ENCODE results near the gene EFNA5. TPM values are rescaled to one million over a fixed set of nuclear protein-coding genes. Genes with fewer than 3 reads are reported as not detected.

EFNA5 gene
- total RNA-seq, 6 experiments from 2014 or later: 0.26 TPM; not detected in 5

GRCh38 chr5:107363768-107364167 lies 307.0 kb downstream of the EFNA5 start:
- no peak for DNase-seq
- Mint-ChIP-seq H3K4me3 (no peak overlapping the region), H3K27ac (no peak overlapping the region), H3K27me3 (ENCODE audit: insufficient read depth) (no peaks in the 10 kb centered on the region; the same call in 1 of the 2 replicates), H3K36me3 (ENCODE audit: low read depth) (no peaks in the 10 kb centered on the region), H3K4me1 (ENCODE audit: low read depth) (no peaks in the 10 kb centered on the region), H3K9me3 (peaks cover 9% of the 10 kb centered on the region; the same call in 1 of the 2 replicates)
- no peak for TF ChIP-seq CTCF (IDR thresholded peaks at IDR 0.05)

- H3K36me3 Mint-ChIP-seq (ENCODE audit: low read depth): no peaks in the 10 kb centered on the region
- no peak for TF ChIP-seq CTCF (IDR thresholded peaks at IDR 0.05)
- no peak overlapping the region for H3K27ac Mint-ChIP-seq
- no peak for DNase-seq
- H3K4me3 Mint-ChIP-seq: no peak overlapping the region
- H3K9me3 Mint-ChIP-seq: peaks cover 9% of the 10 kb centered on the region; the same call in 1 of the 2 replicates
- H3K4me1 Mint-ChIP-seq (ENCODE audit: low read depth): no peaks in the 10 kb centered on the region
- H3K27me3 Mint-ChIP-seq (ENCODE audit: insufficient read depth): no peaks in the 10 kb centered on the region; the same call in 1 of the 2 replicates
Measured at GRCh38 chr5:107361945-107362344, 308.8 kb downstream of the EFNA5 start.

GRCh38 chr5:107359916-107360234 lies 310.9 kb downstream of the EFNA5 start:
- H3K4me1 Mint-ChIP-seq (ENCODE audit: low read depth): no peaks in the 10 kb centered on the region
- no peak for DNase-seq
- H3K36me3 Mint-ChIP-seq (ENCODE audit: low read depth): no peaks in the 10 kb centered on the region
- no peak overlapping the region for H3K27ac Mint-ChIP-seq
- H3K9me3 Mint-ChIP-seq: 0 out of 2 replicates have a peak, but pooled peaks cover 4% of the 10 kb centered on the region
- TF ChIP-seq CTCF (IDR thresholded peaks at IDR 0.05): no peak
- no peak overlapping the region for H3K4me3 Mint-ChIP-seq
- no peaks in the 10 kb centered on the region for H3K27me3 Mint-ChIP-seq (ENCODE audit: insufficient read depth)

GRCh38 chr5:107359033-107359915 lies 311.5 kb downstream of the EFNA5 start:
- H3K9me3 Mint-ChIP-seq: 0 out of 2 replicates have a peak, but pooled peaks cover 4% of the 10 kb centered on the region
- no peaks in the 10 kb centered on the region for H3K4me1 Mint-ChIP-seq (ENCODE audit: low read depth)
- H3K27me3 Mint-ChIP-seq (ENCODE audit: insufficient read depth): no peaks in the 10 kb centered on the region
- H3K36me3 Mint-ChIP-seq (ENCODE audit: low read depth): no peaks in the 10 kb centered on the region
- no peak for TF ChIP-seq CTCF (IDR thresholded peaks at IDR 0.05)
- no peak overlapping the region for H3K4me3 Mint-ChIP-seq
- H3K27ac Mint-ChIP-seq: no peak overlapping the region
- DNase-seq: no peak

- Mint-ChIP-seq H3K9me3 (peaks cover 21% of the 10 kb centered on the region), H3K4me1 (ENCODE audit: low read depth) (no peaks in the 10 kb centered on the region), H3K27ac (no peak overlapping the region), H3K36me3 (ENCODE audit: low read depth) (no peaks in the 10 kb centered on the region), H3K27me3 (ENCODE audit: insufficient read depth) (no peaks in the 10 kb centered on the region), H3K4me3 (no peak overlapping the region)
- no peak for DNase-seq
- TF ChIP-seq CTCF (IDR thresholded peaks at IDR 0.05): no peak
Measured at GRCh38 chr5:107356891-107357290, 313.8 kb downstream of the EFNA5 start.
